Aorta (tissue), 5 donors: ENCODE measurements around the gene TTC7B. TPM values are rescaled to one million over a fixed set of nuclear protein-coding genes. Genes with fewer than 3 reads are reported as not detected.
"Not testable (repeated sequence)": the region's sequence is repeated elsewhere in the genome, so short reads cannot be mapped to it uniquely, and the experiment has no call there.

Source experiments
- ATAC-seq: fragments of 200-7000 bp; cut with Tn5 transposase; one replicate; pipeline ENCODE4 v1.9.1; 2022; ENCODE audit warnings: moderate library complexity; ENCODE audit not compliant: low FRiP score
- DNase-seq, 2 donors: peaks; one replicate each; pipeline ENCODE4 v3.0.0-alpha.2; 2020
- H3K27ac ChIP-seq, 2 donors: one replicate each; pipeline ENCODE4 v1.5.1; 2013; ENCODE audit warnings: low read length in 2 of 2, mild to moderate bottlenecking in 2 of 2, moderate library complexity in 2 of 2, control low read depth in 1 of 2, inconsistent platforms in 1 of 2, low read depth in 1 of 2
- H3K27me3 ChIP-seq, 2 donors: one replicate each; pipeline ENCODE4 v1.6.1; 2013; ENCODE audit warnings: control low read depth in 1 of 2, low read length in 1 of 2, mild to moderate bottlenecking in 1 of 2, moderate library complexity in 1 of 2; ENCODE audit not compliant: insufficient read depth in 2 of 2, control insufficient read depth in 1 of 2
- H3K36me3 ChIP-seq, 2 donors: one replicate each; pipeline ENCODE4 v1.6.1; 2013; ENCODE audit warnings: control low read depth in 1 of 2, low read length in 1 of 2, mild to moderate bottlenecking in 1 of 2; ENCODE audit not compliant: insufficient read depth in 2 of 2, control insufficient read depth in 1 of 2
- H3K4me1 ChIP-seq, 2 donors: one replicate each; pipeline ENCODE4 v1.6.1; 2013; ENCODE audit warnings: low read length in 2 of 2, control low read depth in 1 of 2, mild to moderate bottlenecking in 1 of 2, moderate library complexity in 1 of 2; ENCODE audit not compliant: insufficient read depth in 2 of 2, control insufficient read depth in 1 of 2
- H3K4me3 ChIP-seq, 2 donors: one replicate each; pipeline ENCODE4 v1.5.1; 2013; ENCODE audit warnings: low read length in 2 of 2, control low read depth in 1 of 2, mild to moderate bottlenecking in 1 of 2
- H3K9me3 ChIP-seq: one replicate; pipeline ENCODE4 v1.6.1; 2013; ENCODE audit warnings: mild to moderate bottlenecking, low read length; ENCODE audit not compliant: control insufficient read depth
- WGBS, 2 donors: extraction: QIAGEN DNeasy Blood & Tissue Kit; methylation state at CpG; one replicate each; pipeline ENCODE4 v1.1.7; 2013; 5-methylcytosine and 5-hydroxymethylcytosine counted together
- intact Hi-C, 2 donors: fragments of 100-400 bp; cut with DNase I; formaldehyde crosslinking; loops; one replicate each; pipeline versions ENCODE4 v1.14.2 to v1.15.0; 2022
- long read RNA-seq, 2 donors: library from polyadenylated mRNA; unstranded; transcript quantifications; one replicate each; pipeline ENCODE4 v2.0.0, GENCODE V29; 2020 to 2021
- polyA plus RNA-seq, 2 donors: library from polyadenylated mRNA; stranded (reverse); fragments of 200-250 nt; gene quantifications; one replicate each; pipeline ENCODE4 v1.2.3, GENCODE V29; 2013
- total RNA-seq, 2 donors: library from RNA; stranded (reverse); fragmentation: NEBNext Ultra II Directional; extraction: Animal tissue kit (Norgen Biotek cat#: 25700); gene quantifications; one replicate each; pipeline ENCODE4 v1.2.1, GENCODE V29; 2021
- donor health status: healthy with polysubstance abuse.
- donor health status: Bipolar disorder and iron deficiency.
- donor health status: DM: no; HTN: no; CAD: no.
- donor health status: DM: no; HTN: no; CAD: no.
- donor health status: DM: yes; HTN: yes; CAD: no.

Gene TTC7B, protein sequence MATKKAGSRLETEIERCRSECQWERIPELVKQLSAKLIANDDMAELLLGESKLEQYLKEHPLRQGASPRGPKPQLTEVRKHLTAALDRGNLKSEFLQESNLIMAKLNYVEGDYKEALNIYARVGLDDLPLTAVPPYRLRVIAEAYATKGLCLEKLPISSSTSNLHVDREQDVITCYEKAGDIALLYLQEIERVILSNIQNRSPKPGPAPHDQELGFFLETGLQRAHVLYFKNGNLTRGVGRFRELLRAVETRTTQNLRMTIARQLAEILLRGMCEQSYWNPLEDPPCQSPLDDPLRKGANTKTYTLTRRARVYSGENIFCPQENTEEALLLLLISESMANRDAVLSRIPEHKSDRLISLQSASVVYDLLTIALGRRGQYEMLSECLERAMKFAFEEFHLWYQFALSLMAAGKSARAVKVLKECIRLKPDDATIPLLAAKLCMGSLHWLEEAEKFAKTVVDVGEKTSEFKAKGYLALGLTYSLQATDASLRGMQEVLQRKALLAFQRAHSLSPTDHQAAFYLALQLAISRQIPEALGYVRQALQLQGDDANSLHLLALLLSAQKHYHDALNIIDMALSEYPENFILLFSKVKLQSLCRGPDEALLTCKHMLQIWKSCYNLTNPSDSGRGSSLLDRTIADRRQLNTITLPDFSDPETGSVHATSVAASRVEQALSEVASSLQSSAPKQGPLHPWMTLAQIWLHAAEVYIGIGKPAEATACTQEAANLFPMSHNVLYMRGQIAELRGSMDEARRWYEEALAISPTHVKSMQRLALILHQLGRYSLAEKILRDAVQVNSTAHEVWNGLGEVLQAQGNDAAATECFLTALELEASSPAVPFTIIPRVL
- total RNA-seq: 10 to 100 TPM; 52.0 to 57.4 TPM
- polyA plus RNA-seq: 10 to 100 TPM; 17.9 to 28.2 TPM
- long read RNA-seq, donor 1, partial matches to known transcripts: 5 of 13 reads
- long read RNA-seq, donor 1, other reads (novel, unspliced or antisense): 6 of 13 reads
- long read RNA-seq, donor 2, partial matches to known transcripts: 5 of 18 reads
- long read RNA-seq, donor 2, other reads (novel, unspliced or antisense): 12 of 18 reads

DNA sequence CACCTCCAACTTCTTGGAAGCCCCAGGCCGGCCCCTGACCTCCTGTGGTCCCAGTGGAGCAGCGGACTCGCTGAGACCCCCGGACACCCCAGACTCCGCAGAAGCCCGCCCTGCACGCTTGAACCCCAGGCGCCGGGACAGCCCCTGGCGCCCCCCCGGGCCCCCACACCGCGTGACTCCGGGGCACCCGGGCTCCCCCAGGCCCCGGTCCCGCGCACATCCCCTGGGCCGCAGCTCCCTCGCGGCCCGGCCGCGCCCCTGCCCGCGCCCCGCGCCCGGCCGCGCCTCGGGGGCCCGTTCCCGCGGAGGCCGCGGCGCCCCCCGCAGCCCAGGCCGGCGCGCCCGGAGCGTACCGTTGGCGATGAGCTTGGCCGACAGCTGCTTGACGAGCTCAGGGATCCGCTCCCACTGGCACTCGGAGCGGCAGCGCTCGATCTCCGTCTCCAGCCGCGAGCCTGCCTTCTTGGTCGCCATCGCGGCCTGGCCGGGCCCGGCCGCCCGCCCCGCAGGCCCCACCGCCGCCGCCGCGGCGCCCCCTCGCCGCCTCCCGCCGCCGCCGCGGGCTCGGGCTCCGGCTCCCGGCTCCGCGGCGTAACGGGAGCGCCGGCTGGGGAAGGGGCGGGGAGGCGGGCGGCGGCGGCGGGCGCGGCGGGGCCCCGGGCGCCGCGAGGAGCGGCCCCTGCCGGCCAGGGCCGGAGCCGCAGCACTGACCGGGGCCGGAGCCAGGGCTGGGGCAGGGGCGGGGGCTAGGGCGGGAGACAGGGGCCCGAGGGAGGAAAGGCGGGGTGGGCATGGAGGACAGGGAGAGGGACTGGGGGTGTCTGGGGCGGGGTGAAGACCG is at the start of gene TTC7B:
TSS of gene TTC7B (minus strand) at position 609 of the 841 bp plus-strand sequence. CDS start at position 474, 135 bp downstream.
- H3K4me1 ChIP-seq: no peaks in the 10 kb centered on the region
- H3K4me3 ChIP-seq: peak within 1 kb of the TSS; percentile 91 to 97
- no peaks in the 10 kb centered on the region for H3K27me3 ChIP-seq
- H3K9me3 ChIP-seq: no peaks in the 10 kb centered on the region
- ATAC-seq (peak; percentile 82), DNase-seq (peak in 1 of 2 donors; percentile 86)
- no peaks in the 10 kb centered on the region for H3K36me3 ChIP-seq
- intact Hi-C loops: loop anchor here in 1 of 2 donors (5.0 kb wide), 1 partner anchor 59 kb away; no protein-coding TSS in a partner anchor
- H3K27ac ChIP-seq: no peak within 1 kb of the TSS
- 1% methylated on average over 30 to 111 of the region's 111 CpGs for WGBS, 2 donors

DNA sequence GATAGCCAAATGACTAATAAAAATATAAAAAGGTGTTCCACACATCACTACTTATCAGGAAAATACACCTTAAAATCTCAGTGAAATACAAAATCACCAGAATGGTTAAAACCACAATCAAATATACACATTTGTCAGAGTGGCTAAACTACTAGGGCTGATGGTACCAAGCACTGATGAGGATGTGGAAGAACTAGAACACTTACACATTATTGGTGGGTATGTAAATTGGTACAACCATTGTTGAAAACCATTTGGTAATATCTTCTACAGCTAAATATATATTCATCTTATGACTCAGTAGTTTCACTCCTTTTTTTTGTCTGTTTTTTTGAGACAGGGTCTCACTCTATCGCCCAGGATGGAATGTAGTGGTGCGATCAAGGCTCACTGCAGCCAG is 48.5 kb upstream of the TTC7B start:
- intact Hi-C loops: no loop called here
- H3K9me3 ChIP-seq: no peaks in the 10 kb centered on the region
- H3K27me3 ChIP-seq: no peaks in the 10 kb centered on the region
- ATAC-seq (no peak), DNase-seq (no peak)
- no peaks in the 10 kb centered on the region for H3K36me3 ChIP-seq
- H3K27ac ChIP-seq: no peak overlapping the region
- no peaks in the 10 kb centered on the region for H3K4me1 ChIP-seq
- no peak overlapping the region for H3K4me3 ChIP-seq
- WGBS, 2 donors: 97 to 98% methylated on average over 2 of the region's 2 CpGs

DNA sequence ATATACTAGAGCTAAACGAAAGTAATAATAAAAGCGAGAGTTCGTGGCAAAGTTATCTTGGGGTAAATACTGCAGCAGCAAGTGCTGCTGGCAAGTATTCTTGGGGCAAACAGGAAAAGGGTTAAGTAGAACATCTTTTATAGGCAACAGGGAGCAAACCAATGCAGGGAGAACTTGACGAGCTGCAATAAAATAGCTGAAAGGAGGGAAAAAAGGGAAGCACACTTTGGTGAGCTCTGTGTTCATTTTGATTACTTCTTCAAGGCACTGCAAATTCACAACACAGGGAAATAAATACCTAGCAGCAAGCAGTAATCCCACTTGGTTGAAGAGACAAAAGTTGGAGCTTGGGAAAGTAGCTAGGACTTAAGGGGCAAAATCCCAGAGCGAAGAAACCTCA is 42.3 kb upstream of the TTC7B start:
- no peaks in the 10 kb centered on the region for H3K27me3 ChIP-seq
- no peak overlapping the region for H3K4me3 ChIP-seq
- H3K36me3 ChIP-seq: no peaks in the 10 kb centered on the region
- no peak overlapping the region for H3K27ac ChIP-seq
- intact Hi-C loops: no loop called here
- no peak for DNase-seq
- no peaks in the 10 kb centered on the region for H3K4me1 ChIP-seq
- no peak for ATAC-seq
- WGBS, 2 donors: 86 to 87% methylated on average over 5 of the region's 5 CpGs
- no peaks in the 10 kb centered on the region for H3K9me3 ChIP-seq

DNA sequence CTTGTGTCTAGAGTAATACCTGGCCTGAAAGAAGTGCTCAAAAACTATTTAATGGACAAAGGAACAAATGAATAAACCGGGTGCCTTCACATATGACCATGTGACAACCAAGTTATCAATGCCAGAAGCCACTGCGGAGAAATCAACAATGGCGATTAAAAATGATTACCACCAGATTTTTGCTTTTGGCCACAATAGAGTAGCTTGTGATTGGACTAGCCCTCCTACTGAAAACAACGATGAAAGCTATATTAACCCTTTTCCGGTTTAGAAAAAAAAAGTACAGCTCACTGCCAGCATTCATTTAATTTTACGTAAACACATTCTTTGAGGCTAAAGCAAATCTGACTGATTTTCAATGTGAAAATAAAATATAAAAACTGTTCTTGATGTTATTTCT is 41.6 kb upstream of the TTC7B start:
- ATAC-seq (no peak), DNase-seq (no peak)
- 84% methylated on average over 6 of the region's 6 CpGs for WGBS, 2 donors
- no peaks in the 10 kb centered on the region for H3K36me3 ChIP-seq
- H3K9me3 ChIP-seq: no peaks in the 10 kb centered on the region
- H3K4me1 ChIP-seq: no peaks in the 10 kb centered on the region
- no peaks in the 10 kb centered on the region for H3K27me3 ChIP-seq
- no peak overlapping the region for H3K4me3 ChIP-seq
- intact Hi-C loops: no loop called here
- no peak overlapping the region for H3K27ac ChIP-seq

DNA sequence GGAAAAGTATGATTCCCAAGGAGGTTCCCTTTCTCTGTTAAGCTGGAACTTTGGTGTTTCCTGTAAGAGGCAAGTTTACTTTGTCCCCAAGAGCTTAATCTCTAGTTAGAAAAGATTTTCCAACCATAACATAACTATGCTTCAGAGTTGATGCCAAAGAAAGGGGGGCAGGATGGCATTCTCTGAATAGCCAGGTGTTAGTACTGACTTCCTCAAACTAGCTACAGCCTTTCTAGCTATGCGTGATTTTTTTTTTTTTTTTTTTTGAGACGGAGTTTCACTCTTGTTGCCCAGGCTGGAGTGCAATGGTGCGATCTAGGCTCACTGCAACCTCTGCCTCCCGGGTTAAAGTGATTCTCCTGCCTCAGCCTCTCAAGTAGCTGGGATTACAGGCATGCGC is 39.9 kb upstream of the TTC7B start:
- H3K4me3 ChIP-seq, ATAC-seq, H3K36me3 ChIP-seq, H3K9me3 ChIP-seq, DNase-seq, H3K4me1 ChIP-seq, H3K27ac ChIP-seq, H3K27me3 ChIP-seq, intact Hi-C loops: not testable (repeated sequence)
- 84 to 87% methylated on average over 5 of the region's 5 CpGs for WGBS, 2 donors

DNA sequence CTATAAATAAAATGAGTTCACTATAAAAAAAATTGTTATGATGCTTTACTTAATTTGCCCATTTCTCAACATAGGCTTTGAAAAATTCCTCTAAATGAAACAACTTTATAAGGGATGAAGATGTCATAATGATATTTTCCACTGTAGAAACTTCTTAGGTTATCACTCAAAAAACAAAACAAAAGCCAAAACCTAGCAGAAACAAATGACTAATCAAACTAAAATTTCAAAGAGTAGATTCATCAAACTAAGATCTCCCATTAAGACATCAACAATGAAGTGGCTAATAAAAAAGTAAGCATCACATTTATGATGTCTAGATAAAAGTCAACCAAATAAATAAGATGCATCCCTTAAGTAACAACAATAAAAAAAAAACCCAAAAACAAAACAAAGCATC is 36.9 kb upstream of the TTC7B start:
- no peak for ATAC-seq
- Histone ChIP-seq H3K27me3 (no peaks in the 10 kb centered on the region), H3K36me3 (no peaks in the 10 kb centered on the region), H3K4me3 (no peak overlapping the region), H3K4me1 (no peaks in the 10 kb centered on the region), H3K27ac (no peak overlapping the region), H3K9me3 (no peaks in the 10 kb centered on the region)
- intact Hi-C loops: no loop called here
- DNase-seq: no peak

DNA sequence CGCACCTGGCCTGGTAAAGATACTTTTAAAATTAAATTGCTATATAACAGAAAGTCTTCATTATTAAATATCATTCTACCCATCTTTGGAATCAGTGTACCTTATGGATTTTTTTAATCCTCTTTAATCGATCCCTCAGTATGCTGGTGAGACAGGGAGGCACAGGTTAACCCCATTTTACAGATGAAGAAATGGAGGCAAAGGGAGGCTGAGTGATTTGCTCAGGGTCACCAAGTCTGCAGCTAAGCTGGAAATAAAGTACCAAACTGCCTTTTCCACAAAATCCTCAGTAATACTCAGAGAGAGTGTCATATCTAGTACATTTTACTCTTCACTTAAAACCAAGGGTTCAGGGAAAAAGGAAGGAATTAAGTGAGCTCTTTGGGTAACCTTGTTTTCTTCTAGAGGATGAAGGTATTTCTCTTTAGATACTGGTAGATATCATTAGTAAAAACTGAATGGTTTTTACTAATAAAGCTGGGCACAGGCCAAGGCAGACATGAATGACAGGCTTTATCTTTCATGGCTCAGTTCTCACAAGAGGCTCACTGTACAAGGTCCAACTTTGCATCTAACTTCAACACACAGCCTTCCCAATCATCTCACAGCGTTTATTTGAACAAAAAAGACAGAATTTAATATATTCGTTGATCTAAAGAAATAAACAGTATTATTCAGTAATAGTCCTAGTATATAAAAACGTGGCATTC is 35.3 kb upstream of the TTC7B start:
- no peaks in the 10 kb centered on the region for H3K4me1 ChIP-seq
- no peaks in the 10 kb centered on the region for H3K27me3 ChIP-seq
- ATAC-seq: no peak
- no peak overlapping the region for H3K4me3 ChIP-seq
- no peak for DNase-seq
- H3K36me3 ChIP-seq: no peaks in the 10 kb centered on the region
- WGBS, 2 donors: 93% methylated on average over 5 of the region's 5 CpGs
- H3K9me3 ChIP-seq: no peaks in the 10 kb centered on the region
- intact Hi-C loops: no loop called here
- no peak overlapping the region for H3K27ac ChIP-seq

DNA sequence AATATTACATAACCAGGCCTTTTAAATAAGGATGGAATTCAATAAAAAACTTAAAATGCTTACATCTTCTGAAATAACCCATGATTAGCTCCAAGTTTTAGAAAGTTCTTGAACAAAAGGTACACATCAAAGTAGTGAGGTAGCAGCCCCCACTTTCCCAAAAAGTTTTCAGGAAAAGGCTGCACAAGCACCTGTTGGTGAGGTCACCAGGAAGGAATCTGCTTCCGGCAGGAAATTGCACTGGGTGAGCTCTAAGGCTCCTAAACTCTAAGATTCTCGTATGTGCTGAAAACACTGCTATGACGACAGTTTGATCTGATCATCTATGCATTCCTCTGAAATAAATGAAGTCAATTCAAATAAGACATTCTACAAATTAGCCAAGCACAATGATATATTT is 34.3 kb upstream of the TTC7B start:
- intact Hi-C loops: no loop called here
- no peaks in the 10 kb centered on the region for H3K4me1 ChIP-seq
- ATAC-seq (no peak), DNase-seq (no peak)
- no peaks in the 10 kb centered on the region for H3K36me3 ChIP-seq
- no peaks in the 10 kb centered on the region for H3K9me3 ChIP-seq
- WGBS, 2 donors: 63 to 65% methylated on average over 3 of the region's 3 CpGs
- H3K27me3 ChIP-seq: no peaks in the 10 kb centered on the region
- H3K4me3 ChIP-seq: no peak overlapping the region
- H3K27ac ChIP-seq: no peak overlapping the region
